ENCODE data around the gene ANKRD18B.
"Not testable (repeated sequence)": the region's sequence is repeated elsewhere in the genome, so short reads cannot be mapped to it uniquely, and the experiment has no call there.

The ANKRD18B gene

GRCh38 chr9:33535541-33535940, 11.5 kb downstream of the ANKRD18B start:
- no peak for DNase-seq

GRCh38 chr9:33543463-33543862, 19.4 kb downstream of the ANKRD18B start:
- not testable (repeated sequence) for DNase-seq

GRCh38 chr9:33545715-33546114, 21.7 kb downstream of the ANKRD18B start:
- not testable (repeated sequence) for DNase-seq

DNA sequence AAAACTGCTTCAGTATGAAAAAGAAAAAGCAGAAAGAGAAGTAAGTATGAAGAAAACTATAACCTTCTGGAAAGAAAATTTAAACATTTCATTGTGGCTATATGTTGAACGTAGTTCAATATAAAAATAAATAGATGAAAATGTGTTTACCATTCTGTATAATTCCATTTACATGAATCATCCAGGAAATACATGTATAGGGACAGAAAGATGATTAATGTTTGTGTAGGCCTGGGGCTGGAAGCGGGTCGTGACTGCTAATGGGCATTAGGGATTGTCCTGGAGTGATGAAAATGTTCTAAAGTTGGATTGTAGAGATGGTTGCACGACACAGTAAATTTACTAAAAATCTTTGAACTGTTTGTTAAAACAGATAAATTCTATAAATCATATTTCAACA, 24.8 kb downstream of the ANKRD18B start:
- not testable (repeated sequence) for DNase-seq

- DNase-seq, result not testable (repeated sequence)
Measured at GRCh38 chr9:33549418-33549817, 25.4 kb downstream of the ANKRD18B start.

GRCh38 chr9:33551183-33551582, 27.1 kb downstream of the ANKRD18B start:
- not testable (repeated sequence) for DNase-seq

- DNase-seq, result not testable (repeated sequence)
Measured at GRCh38 chr9:33552315-33552725, 28.3 kb downstream of the ANKRD18B start.

DNA sequence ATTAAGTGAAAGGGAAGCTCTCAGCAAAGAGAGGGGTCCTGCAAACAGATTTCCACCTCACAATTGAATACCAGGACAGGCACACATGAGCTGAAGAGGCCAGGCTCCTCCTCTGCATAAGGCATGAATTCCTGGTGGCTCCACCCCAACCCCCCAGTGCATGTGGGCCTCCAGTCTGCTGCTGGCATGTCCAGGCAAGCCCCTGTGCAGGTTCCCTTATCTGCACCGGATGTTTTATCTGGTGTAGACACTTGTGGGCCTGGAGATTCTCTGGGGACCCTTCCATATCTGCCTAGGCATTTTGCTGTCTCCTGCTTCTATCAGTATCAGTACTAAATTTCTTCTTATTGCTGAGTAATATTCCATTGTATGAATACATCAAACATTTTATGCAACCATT, 36.2 kb downstream of the ANKRD18B start:
- DNase-seq, result not testable (repeated sequence)

GRCh38 chr9:33562196-33562595, 38.1 kb downstream of the ANKRD18B start:
- not testable (repeated sequence) for DNase-seq

DNA sequence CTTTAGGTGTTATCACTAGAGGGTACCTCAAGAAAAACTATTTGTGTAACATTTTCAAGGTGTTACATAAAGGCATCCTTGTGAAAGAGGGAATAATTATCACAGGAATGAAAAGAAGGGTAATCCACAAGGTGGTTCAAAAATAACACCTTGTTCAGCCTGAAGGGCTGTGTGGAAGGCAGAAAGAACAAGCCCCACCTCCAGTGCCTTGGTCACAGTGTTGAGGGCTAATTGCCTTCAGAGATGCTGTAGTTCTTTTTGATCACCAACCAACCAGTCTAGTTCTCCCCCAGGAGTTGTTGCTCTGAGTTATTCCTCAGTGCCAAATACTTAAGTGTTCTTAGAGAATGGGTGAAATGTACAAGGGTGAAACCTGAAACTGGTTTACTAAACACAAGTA, 43.7 kb downstream of the ANKRD18B start:
- DNase-seq, result not testable (repeated sequence)

DNA sequence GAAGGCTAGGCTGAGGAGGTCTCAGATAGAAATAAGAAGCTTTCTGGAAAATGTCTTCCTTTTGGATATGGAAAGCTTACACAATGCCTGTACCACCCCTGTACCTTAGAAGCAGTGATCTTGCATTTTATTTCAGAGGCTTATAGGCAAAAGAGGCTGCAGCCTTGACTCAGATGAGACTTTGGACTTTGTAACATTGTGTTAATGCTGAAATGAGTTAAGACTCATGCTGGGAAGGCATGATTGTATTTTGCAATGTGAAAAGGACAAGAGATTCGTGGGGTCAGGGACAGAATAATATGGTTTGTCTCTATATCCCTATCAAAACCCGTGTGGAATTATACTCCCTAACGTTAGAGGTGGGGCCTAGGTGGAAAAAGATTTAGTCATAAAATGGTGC, 53.7 kb downstream of the ANKRD18B start:
- DNase-seq, result not testable (repeated sequence)

- not testable (repeated sequence) for DNase-seq
Measured at GRCh38 chr9:33579996-33580395, 55.9 kb downstream of the ANKRD18B start.

DNA sequence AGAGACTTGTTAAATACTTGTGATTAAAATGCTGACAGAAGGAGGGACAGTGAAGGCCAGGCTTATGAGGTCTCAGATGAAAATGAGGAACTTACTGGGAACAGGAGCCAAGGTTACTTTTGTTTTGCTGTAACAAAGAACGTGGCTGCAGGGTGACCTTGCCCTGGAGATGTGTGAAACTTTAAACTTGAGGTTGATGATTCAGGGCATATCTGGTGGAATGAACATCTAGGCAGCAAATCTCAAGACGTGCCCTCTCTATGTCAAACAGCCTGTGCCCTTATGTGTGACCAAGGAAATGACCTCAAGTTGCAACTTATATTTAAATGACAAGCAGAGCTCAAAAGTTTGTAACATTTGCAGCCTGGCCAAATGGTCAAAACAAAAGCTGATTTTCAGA, 58.6 kb downstream of the ANKRD18B start:
- DNase-seq, result not testable (repeated sequence)

DNA sequence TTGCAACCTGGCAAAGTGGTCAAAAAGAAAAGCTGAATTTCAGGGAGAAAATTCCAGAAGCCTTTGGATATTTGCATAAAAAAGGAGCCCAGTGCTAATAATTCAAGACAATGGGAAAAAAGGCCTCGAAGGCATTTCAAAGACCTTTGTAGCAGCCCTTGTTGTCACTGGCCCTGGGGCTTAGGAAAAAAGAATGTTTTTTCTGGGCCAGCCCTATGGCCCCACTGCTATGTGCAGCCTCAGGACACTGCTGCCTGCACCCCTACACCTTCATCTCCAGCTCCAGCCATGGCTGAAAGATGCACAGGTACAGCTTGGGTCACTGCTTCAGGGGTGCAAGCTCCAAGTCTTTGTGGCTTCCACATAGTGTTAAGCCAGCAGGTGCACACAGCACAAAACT, 62.1 kb downstream of the ANKRD18B start:
- DNase-seq, result not testable (repeated sequence)

DNA sequence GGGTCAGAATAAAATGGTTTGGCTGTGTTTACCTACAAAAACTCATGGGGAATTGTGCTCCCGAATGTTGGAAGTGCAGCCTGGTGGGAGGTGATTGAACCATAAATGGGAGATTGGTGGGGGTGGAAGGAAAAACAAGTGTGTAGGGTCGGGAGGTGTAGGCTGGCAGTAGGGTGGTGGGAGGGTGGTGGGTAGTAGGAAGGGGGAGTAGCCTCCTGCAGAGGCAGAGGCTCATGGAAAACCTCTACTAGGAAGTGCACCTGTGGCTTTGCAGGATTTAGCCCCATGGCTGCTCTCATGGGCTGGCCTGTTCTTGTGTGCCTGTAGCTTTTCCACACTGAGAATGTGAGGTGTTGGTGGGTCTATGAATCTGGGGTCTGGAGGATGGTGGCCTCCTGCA, 63.7 kb downstream of the ANKRD18B start:
- DNase-seq, result not testable (repeated sequence)

DNA sequence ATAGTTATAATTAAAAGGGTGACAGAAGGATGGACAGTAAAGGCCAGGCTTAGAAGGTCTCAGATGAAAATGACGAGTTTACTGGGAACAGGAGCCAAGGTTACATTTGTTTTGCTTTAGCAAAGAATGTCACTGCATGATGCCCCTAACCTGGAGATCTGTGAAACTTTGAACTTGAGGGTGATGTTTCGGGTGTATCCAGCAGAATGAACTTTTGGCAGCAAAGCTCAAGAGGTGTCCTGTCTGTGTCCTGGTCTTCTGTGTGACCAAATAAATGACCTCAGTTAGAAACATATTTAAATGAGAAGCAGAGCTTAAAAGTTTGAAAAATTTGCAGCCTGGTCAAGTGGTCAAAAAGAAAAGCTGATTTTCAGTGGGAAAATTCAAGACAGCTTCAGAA, 64.8 kb downstream of the ANKRD18B start:
- not testable (repeated sequence) for DNase-seq

DNA sequence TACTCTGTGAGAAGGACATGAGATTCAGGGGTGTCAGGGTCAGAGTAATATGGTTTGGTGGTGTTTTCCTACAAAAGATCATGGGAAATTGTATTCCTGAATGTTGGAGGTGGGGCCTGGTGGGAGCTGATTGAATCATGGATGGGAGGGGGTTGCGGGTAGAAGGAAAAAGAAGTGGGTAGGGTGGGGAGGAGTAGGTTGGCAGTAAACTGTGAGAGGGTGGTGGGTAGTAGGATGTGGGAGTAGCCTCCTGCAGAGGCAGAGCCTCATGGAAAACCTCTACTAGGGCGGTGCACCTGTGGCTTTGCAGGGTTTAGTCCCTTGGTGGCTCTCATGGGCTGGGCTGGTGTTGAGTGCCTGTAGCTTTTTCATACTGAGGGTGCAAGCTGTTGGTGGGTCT, 66.8 kb downstream of the ANKRD18B start:
- not testable (repeated sequence) for DNase-seq

DNA sequence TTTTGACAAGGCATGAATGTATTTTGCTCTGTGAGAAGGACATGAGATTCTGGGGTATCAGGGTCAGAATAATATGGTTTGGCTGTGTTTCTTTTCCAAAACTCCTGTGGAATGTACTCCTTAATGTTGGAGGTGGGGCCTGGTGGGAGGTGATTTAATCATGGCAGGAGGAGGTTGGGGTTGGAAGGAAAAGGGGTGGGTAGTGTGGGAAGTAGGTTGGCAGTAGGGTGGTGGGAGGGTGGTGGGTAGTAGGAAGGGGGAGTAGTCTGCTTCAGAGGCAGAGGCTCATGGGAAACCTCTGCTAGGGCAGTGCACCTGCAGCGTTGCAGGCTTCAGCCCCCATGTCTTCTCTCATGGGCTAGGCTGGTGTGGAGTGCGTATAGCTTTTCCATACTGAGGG, 72.9 kb downstream of the ANKRD18B start:
- not testable (repeated sequence) for DNase-seq

GRCh38 chr9:33597386-33597785, 73.3 kb downstream of the ANKRD18B start:
- not testable (repeated sequence) for DNase-seq

- DNase-seq, result not testable (repeated sequence)
Measured at GRCh38 chr9:33598796-33599379, 74.8 kb downstream of the ANKRD18B start.

DNA sequence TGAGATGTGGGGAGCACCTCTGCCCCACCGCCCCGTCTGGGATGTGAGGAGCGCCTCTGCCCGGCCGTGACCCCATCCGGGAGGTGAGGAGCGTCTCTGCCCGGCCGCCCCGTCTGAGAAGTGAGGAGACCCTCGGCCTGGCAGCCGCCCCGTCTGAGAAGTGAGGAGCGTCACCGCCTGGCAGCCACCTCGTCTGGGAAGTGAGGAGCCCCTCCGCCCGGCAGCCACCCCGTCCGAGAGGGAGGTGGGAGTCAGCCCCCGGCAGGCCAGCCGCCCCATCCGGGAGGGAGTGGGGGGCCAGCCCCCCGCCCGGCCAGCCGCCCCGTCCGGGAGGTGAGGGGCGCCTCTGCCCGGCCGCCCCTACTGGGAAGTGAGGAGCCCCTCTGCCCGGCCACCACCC, 76.9 kb downstream of the ANKRD18B start:
- not testable (repeated sequence) for DNase-seq

DNA sequence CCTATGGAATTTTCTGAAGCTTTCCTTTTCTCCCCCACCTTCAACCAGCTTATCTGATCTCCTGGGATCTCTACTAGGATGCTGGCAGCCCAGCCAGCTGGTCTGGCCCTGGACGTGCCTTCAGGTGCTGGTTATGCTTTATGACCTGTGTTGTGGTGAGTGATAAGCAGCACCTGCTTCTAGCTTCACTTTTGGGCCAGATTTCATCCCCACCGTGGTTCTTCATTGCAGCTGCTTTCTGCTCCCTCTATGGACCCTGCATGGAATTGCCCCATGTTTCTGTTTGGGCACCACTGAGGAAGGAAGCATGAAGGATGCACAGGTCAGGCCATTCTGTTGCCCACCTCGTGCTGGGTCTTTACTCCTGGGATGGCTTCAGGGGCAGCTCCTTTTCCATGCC, 80.2 kb downstream of the ANKRD18B start:
- DNase-seq, result not testable (repeated sequence)

- not testable (repeated sequence) for DNase-seq
Measured at GRCh38 chr9:33604936-33605335, 80.9 kb downstream of the ANKRD18B start.

GRCh38 chr9:33611358-33611757, 87.3 kb downstream of the ANKRD18B start:
- DNase-seq, result no peak

DNA sequence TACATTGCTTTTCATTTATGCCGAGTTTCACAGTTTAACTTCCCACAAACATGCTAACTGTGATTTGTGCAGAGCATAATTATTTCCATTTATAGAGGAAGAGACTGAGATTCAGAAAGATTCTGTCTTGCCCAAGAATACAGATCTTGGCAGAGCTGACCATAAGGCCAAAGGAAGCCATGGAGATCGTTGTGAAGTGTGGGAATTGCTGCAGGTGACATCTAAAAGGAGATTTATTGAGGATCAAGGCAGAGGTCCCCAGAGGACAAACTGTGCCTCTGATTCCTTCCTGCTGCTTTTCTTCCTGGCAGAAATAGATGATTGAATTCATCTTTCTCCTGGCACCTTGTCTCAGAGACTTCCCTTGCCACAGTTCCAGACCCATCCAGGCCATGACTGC, 88.4 kb downstream of the ANKRD18B start:
- DNase-seq, result not testable (repeated sequence)

Measured in CD4-positive, alpha-beta T cell treated with Interleukin-17A for 4 hours (primary cell).